Measurements from ENCODE around the gene BCKDK. TPM values are rescaled to one million over a fixed set of nuclear protein-coding genes. Genes with fewer than 3 reads are reported as not detected.

Gene BCKDK
- total and polyA plus RNA-seq, 8 donors = 25.7 to 64.2 (median 33.2) TPM

- WGBS, 2 donors = 92% methylated on average over 28 of the region's 28 CpGs
- DNase-seq (peak in 2 of 6 donors; percentile 36 to 37), FAIRE-seq (no peak), ATAC-seq (no peak)
- TF ChIP-seq, protein P1, sequence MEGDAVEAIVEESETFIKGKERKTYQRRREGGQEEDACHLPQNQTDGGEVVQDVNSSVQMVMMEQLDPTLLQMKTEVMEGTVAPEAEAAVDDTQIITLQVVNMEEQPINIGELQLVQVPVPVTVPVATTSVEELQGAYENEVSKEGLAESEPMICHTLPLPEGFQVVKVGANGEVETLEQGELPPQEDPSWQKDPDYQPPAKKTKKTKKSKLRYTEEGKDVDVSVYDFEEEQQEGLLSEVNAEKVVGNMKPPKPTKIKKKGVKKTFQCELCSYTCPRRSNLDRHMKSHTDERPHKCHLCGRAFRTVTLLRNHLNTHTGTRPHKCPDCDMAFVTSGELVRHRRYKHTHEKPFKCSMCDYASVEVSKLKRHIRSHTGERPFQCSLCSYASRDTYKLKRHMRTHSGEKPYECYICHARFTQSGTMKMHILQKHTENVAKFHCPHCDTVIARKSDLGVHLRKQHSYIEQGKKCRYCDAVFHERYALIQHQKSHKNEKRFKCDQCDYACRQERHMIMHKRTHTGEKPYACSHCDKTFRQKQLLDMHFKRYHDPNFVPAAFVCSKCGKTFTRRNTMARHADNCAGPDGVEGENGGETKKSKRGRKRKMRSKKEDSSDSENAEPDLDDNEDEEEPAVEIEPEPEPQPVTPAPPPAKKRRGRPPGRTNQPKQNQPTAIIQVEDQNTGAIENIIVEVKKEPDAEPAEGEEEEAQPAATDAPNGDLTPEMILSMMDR (IDR thresholded peaks at IDR 0.05) = no peak
- H3K27me3 ChIP-seq = no peaks in the 10 kb centered on the region
- H3K4me1 ChIP-seq = peaks cover 4 to 14% (median 11%) of the 10 kb centered on the region in 3 donors
- peaks cover 0 to 24% (median 0%) of the 10 kb centered on the region in 3 donors for H3K36me3 ChIP-seq
- H3K4me3 ChIP-seq = no peak overlapping the region
- H3K27ac ChIP-seq = peak overlapping the region in 1 of 4 donors; percentile 61
- intact Hi-C loops (cut with DNase I) = no loop called here
- H3K9me3 ChIP-seq = no peaks in the 10 kb centered on the region
Observed at GRCh38 chr16:31106509-31107464, 1.4 kb upstream of the BCKDK start.

- Histone ChIP-seq H3K36me3 (peaks cover 0 to 31% (median 0%) of the 10 kb centered on the region in 3 donors), H3K27ac (no peak overlapping the region), H3K4me1 (peaks cover 4 to 14% (median 11%) of the 10 kb centered on the region in 3 donors), H3K4me3 (no peak overlapping the region), H3K9me3 (no peaks in the 10 kb centered on the region), H3K27me3 (no peaks in the 10 kb centered on the region)
- no peak for ATAC-seq
- TF ChIP-seq, protein P1 (IDR thresholded peaks at IDR 0.05) = no peak
- intact Hi-C loops (cut with DNase I) = no loop called here
- WGBS, 2 donors = 89 to 95% methylated on average over 6 of the region's 6 CpGs
- DNase-seq = peak in 1 of 6 donors; percentile 18
- no peak for FAIRE-seq
Observed at GRCh38 chr16:31107465-31107867, 720 bp upstream of the BCKDK start.

- intact Hi-C loops (cut with DNase I) = no loop called here
- Histone ChIP-seq H3K4me3 (peak overlapping the region; percentile 61 to 100 (median 97)), H3K9me3 (no peaks in the 10 kb centered on the region), H3K27me3 (no peaks in the 10 kb centered on the region), H3K27ac (peak overlapping the region; percentile 86 to 92 (median 91)), H3K4me1 (peaks cover 13 to 28% (median 22%) of the 10 kb centered on the region in 3 donors), H3K36me3 (peaks cover 0 to 31% (median 0%) of the 10 kb centered on the region in 3 donors)
- ATAC-seq (peak in 2 of 4 donors; percentile 0 to 1), FAIRE-seq (no peak), DNase-seq (peak in 3 of 6 donors; percentile 31 to 59 (median 59))
- WGBS, 2 donors = 32 to 38% methylated on average over 52 to 57 of the region's 57 CpGs
- TF ChIP-seq, protein P1 (IDR thresholded peaks at IDR 0.05) = no peak
Observed at GRCh38 chr16:31108794-31109558, 790 bp downstream of the BCKDK start.

DNA sequence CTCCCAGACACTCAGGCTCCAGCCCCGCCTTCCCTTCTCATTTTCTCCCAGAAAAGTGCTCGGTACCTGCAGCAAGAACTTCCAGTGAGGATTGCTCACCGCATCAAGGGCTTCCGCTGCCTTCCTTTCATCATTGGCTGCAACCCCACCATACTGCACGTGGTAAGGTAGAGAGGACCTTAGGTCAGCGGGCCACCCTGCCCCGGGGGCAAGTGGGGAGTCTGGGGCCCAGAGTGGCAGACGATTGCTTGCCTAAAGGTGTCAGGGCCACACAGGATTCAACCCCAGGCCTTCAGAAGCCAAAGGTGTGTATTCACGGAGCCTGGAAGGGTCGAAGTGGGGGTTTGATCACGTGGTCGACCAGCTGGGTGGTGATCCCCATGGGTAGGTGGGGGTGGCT lies 1.4 kb downstream of the BCKDK start:
- DNase-seq (peak in 1 of 6 donors; percentile 30), FAIRE-seq (no peak), ATAC-seq (no peak)
- H3K9me3 ChIP-seq = no peaks in the 10 kb centered on the region
- H3K27ac ChIP-seq = no peak overlapping the region
- TF ChIP-seq, protein P1 (IDR thresholded peaks at IDR 0.05) = no peak
- peaks cover 0 to 31% (median 0%) of the 10 kb centered on the region in 3 donors for H3K36me3 ChIP-seq
- H3K4me3 ChIP-seq = peak overlapping the region in 2 of 4 donors; percentile 97 to 100
- H3K27me3 ChIP-seq = no peaks in the 10 kb centered on the region
- WGBS, 2 donors = 77 to 81% methylated on average over 12 of the region's 12 CpGs
- peaks cover 14 to 34% (median 23%) of the 10 kb centered on the region in 3 donors for H3K4me1 ChIP-seq
- intact Hi-C loops (cut with DNase I) = no loop called here

All from pancreas (tissue), 10 donors.